Glomerular endothelial cell (primary cell): ENCODE data around the gene EIF1B. TPM values are rescaled to one million over a fixed set of nuclear protein-coding genes. Genes with fewer than 3 reads are reported as not detected.

ENCODE experiments used
- DNase-seq: peaks from one replicate; pipeline ENCODE4 v3.0.0-alpha.2; 2011; ENCODE audit warnings: low read depth, low spot score; ENCODE audit errors: extremely low read depth
- total RNA-seq: library from RNA; depleted of rRNA; stranded (reverse); fragments of >200 nt; gene quantifications from 2 replicates; pipeline ENCODE4 v1.2.3, GENCODE V29; 2015

Gene EIF1B
- total RNA-seq, 1 donor from 2014 or later = 28.7 TPM

GRCh38 chr3:40308725-40309417, 636 bp upstream of the EIF1B start:
- DNase-seq = no peak

GRCh38 chr3:40309925-40310695, 603 bp downstream of the EIF1B start:
- DNase-seq = no peak

GRCh38 chr3:40310705-40311104, 1.2 kb downstream of the EIF1B start:
- no peak for DNase-seq

- DNase-seq = no peak
Observed at GRCh38 chr3:40312661-40313226, 3.2 kb downstream of the EIF1B start.

- DNase-seq = no peak
Observed at GRCh38 chr3:40313975-40314860, 4.7 kb downstream of the EIF1B start.

GRCh38 chr3:40317061-40317855, 7.8 kb downstream of the EIF1B start:
- no peak for DNase-seq

GRCh38 chr3:40321818-40322217, 12.3 kb downstream of the EIF1B start:
- no peak for DNase-seq

GRCh38 chr3:40323946-40324345, 14.4 kb downstream of the EIF1B start:
- no peak for DNase-seq

GRCh38 chr3:40324621-40325020, 15.1 kb downstream of the EIF1B start:
- no peak for DNase-seq

GRCh38 chr3:40325465-40325864, 16.0 kb downstream of the EIF1B start:
- DNase-seq = no peak

GRCh38 chr3:40328374-40328773, 18.9 kb downstream of the EIF1B start:
- no peak for DNase-seq

GRCh38 chr3:40329071-40329470, 19.6 kb downstream of the EIF1B start:
- DNase-seq = no peak

GRCh38 chr3:40332684-40333083, 23.2 kb downstream of the EIF1B start:
- no peak for DNase-seq

- DNase-seq = no peak
Observed at GRCh38 chr3:40333416-40333815, 23.9 kb downstream of the EIF1B start.

- no peak for DNase-seq
Observed at GRCh38 chr3:40333852-40334251, 24.3 kb downstream of the EIF1B start.

- DNase-seq = no peak
Observed at GRCh38 chr3:40336101-40336500, 26.6 kb downstream of the EIF1B start.

- DNase-seq = no peak
Observed at GRCh38 chr3:40336511-40337135, 27.1 kb downstream of the EIF1B start.

- no peak for DNase-seq
Observed at GRCh38 chr3:40337136-40338108, 27.9 kb downstream of the EIF1B start.

GRCh38 chr3:40339871-40340270, 30.4 kb downstream of the EIF1B start:
- no peak for DNase-seq
